ENCODE results near the gene KATNB1.

KATNB1 gene

DNA sequence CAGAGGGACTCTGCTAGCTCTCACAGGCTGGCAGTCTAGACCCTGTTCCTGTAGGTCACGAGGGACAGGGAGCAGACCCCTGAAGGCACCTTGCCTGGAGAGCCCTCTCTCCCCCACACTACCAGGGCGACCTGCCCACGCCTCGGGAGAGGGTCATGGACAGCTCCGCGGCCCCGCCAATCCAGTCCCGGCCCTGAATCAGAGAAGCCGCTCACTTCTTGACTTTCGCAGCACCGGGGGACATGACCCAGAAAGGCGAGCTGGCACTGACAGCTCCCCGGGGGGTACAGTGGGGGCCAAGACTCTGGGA is 61.6 kb downstream of the KATNB1 start (continued):
- TF ChIP-seq, protein P1, sequence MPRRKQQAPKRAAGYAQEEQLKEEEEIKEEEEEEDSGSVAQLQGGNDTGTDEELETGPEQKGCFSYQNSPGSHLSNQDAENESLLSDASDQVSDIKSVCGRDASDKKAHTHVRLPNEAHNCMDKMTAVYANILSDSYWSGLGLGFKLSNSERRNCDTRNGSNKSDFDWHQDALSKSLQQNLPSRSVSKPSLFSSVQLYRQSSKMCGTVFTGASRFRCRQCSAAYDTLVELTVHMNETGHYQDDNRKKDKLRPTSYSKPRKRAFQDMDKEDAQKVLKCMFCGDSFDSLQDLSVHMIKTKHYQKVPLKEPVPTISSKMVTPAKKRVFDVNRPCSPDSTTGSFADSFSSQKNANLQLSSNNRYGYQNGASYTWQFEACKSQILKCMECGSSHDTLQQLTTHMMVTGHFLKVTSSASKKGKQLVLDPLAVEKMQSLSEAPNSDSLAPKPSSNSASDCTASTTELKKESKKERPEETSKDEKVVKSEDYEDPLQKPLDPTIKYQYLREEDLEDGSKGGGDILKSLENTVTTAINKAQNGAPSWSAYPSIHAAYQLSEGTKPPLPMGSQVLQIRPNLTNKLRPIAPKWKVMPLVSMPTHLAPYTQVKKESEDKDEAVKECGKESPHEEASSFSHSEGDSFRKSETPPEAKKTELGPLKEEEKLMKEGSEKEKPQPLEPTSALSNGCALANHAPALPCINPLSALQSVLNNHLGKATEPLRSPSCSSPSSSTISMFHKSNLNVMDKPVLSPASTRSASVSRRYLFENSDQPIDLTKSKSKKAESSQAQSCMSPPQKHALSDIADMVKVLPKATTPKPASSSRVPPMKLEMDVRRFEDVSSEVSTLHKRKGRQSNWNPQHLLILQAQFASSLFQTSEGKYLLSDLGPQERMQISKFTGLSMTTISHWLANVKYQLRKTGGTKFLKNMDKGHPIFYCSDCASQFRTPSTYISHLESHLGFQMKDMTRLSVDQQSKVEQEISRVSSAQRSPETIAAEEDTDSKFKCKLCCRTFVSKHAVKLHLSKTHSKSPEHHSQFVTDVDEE (CRISPR knock-in tag; IDR thresholded peaks at IDR 0.05), result no peak

DNA sequence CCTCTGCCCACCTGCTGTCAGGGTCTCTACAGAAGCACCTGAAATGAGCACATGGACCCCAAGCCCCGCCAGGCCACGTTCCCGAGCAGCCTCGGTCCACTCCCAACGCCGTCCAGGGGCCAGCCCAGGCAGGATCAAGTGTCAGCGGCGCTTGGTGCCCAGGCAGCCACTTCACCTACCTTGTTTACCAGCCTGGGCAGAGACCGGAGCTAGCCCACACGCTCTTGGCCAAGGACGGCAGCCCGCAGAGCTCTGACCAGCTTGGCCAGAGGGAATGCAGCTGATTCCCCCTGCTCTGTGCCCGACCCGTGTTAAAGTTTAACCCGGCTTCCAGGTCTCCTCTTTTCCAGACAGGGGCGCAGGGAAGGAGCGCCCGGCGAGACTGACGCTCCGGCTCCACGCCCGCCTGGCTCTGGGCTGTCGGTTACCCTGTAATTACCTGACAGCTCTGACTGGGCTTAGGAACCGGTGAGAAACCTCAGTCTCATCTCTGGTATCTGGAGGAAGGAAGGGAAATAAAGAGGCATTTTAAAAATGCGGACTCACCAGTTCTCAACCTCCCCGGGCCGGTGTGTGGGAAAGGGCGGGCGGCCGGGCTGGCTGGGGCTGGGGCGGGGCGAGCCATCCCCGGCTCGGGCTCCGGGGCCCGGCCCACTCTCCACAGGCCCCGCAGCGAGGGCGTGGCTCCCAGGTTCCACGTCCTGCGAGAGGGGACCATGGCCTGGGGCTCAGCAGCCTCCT is 62.1 kb downstream of the KATNB1 start:
- ATAC-seq, result no peak

DNA sequence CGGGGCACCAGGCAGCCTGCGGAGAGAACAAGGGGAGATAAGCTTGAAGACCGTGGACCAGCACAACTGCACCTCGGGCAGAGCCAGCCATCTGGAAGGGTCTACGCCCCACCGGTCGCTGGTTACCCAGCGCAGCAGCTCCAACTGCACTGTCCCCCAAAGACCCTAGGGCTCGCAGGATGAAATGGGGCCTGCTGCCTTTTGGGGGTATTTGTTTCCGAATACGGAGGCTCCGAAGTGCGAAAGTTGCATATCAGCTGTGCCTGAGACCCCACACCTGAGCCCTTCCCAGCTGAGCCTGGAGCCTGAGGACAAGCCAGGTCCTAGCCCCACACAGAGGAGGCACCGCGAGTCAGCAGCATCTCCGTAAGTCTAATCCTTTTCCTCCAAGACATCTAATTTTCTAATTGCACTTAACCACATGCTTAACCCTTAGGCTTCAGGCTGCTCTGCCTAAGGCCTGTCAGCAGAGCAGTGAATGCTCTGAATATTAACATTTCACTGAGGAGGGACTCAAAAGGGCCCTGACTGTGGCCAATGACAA is 62.8 kb downstream of the KATNB1 start:
- TF ChIP-seq ARNTL (CRISPR knock-in tag; IDR thresholded peaks at IDR 0.05; ENCODE audit: borderline replicate concordance, low read depth) (no peak), ZNF565 (CRISPR knock-in tag; conservative IDR thresholded peaks at IDR 0.05; ENCODE audit: low read depth) (no peak)
- TF ChIP-seq, protein P2, sequence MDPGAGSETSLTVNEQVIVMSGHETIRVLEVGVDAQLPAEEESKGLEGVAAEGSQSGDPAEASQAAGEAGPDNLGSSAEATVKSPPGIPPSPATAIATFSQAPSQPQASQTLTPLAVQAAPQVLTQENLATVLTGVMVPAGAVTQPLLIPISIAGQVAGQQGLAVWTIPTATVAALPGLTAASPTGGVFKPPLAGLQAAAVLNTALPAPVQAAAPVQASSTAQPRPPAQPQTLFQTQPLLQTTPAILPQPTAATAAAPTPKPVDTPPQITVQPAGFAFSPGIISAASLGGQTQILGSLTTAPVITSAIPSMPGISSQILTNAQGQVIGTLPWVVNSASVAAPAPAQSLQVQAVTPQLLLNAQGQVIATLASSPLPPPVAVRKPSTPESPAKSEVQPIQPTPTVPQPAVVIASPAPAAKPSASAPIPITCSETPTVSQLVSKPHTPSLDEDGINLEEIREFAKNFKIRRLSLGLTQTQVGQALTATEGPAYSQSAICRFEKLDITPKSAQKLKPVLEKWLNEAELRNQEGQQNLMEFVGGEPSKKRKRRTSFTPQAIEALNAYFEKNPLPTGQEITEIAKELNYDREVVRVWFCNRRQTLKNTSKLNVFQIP (CRISPR knock-in tag; IDR thresholded peaks at IDR 0.05; ENCODE audit: borderline replicate concordance, low read depth), result no peak
- no peak for ATAC-seq

More for the DNA sequence above, 62.1 kb downstream of the KATNB1 start:
- no peak for TF ChIP-seq TCF4 (CRISPR knock-in tag; IDR thresholded peaks at IDR 0.05; ENCODE audit: borderline replicate concordance)
- TF ChIP-seq SNAI2 (CRISPR knock-in tag; IDR thresholded peaks at IDR 0.05), result no peak

DNA sequence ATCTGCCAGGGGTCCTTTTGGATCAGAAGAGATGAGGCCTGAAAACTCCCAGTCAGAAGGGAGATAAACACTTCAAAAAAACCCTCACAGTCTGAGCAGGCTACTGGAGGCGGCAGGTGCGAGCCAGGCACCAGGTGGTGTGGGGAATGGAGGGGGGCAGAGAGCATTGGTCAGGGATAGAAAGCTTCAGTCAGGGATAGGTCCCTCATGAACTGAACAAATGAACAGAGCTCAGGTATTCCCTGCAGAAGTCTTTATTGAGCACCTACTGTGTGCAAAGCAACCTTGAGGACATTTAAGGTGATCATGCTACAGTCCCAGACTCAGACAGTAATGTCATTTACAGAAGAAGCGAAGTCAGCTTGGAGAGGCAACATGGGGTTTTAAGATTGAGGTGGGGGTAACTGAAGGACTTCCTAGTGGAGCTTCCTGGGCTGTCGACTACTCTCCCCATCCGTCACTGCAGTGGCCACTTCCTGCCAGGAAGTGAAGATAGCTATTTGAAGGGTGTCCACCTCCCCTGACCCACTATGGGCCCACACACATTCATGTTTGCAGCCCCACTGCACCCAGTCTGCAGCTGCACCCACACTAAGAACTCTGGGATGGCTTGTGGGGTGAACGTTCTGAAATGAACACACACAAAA is 63.5 kb downstream of the KATNB1 start:
- ATAC-seq, result no peak
- no peak for TF ChIP-seq ZNF70 (CRISPR knock-in tag; IDR thresholded peaks at IDR 0.05)
- no peak for TF ChIP-seq GLIS3 (CRISPR knock-in tag; IDR thresholded peaks at IDR 0.05)
- no peak for TF ChIP-seq ZNF565 (CRISPR knock-in tag; conservative IDR thresholded peaks at IDR 0.05; ENCODE audit: low read depth)
- TF ChIP-seq ZFP30 (CRISPR knock-in tag; IDR thresholded peaks at IDR 0.05), result no peak
- TF ChIP-seq TCF4 (CRISPR knock-in tag; IDR thresholded peaks at IDR 0.05; ENCODE audit: borderline replicate concordance), result no peak
- TF ChIP-seq, protein P3, sequence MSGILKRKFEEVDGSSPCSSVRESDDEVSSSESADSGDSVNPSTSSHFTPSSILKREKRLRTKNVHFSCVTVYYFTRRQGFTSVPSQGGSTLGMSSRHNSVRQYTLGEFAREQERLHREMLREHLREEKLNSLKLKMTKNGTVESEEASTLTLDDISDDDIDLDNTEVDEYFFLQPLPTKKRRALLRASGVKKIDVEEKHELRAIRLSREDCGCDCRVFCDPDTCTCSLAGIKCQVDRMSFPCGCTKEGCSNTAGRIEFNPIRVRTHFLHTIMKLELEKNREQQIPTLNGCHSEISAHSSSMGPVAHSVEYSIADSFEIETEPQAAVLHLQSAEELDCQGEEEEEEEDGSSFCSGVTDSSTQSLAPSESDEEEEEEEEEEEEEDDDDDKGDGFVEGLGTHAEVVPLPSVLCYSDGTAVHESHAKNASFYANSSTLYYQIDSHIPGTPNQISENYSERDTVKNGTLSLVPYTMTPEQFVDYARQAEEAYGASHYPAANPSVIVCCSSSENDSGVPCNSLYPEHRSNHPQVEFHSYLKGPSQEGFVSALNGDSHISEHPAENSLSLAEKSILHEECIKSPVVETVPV (CRISPR knock-in tag; IDR thresholded peaks at IDR 0.05), result no peak
- TF ChIP-seq, protein P4, sequence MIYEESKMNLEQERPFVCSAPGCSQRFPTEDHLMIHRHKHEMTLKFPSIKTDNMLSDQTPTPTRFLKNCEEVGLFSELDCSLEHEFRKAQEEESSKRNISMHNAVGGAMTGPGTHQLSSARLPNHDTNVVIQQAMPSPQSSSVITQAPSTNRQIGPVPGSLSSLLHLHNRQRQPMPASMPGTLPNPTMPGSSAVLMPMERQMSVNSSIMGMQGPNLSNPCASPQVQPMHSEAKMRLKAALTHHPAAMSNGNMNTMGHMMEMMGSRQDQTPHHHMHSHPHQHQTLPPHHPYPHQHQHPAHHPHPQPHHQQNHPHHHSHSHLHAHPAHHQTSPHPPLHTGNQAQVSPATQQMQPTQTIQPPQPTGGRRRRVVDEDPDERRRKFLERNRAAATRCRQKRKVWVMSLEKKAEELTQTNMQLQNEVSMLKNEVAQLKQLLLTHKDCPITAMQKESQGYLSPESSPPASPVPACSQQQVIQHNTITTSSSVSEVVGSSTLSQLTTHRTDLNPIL (CRISPR knock-in tag; IDR thresholded peaks at IDR 0.05; ENCODE audit: low read depth), result no peak
- no peak for TF ChIP-seq OSR1 (CRISPR knock-in tag; IDR thresholded peaks at IDR 0.05)
- TF ChIP-seq, protein P1 (CRISPR knock-in tag; IDR thresholded peaks at IDR 0.05), result no peak
- TF ChIP-seq BACH2 (CRISPR knock-in tag; IDR thresholded peaks at IDR 0.05; ENCODE audit: borderline replicate concordance), result no peak
- no peak for TF ChIP-seq ISL1 (CRISPR knock-in tag; IDR thresholded peaks at IDR 0.05)
- TF ChIP-seq ARNTL (CRISPR knock-in tag; IDR thresholded peaks at IDR 0.05; ENCODE audit: borderline replicate concordance, low read depth), result no peak
- no peak for TF ChIP-seq ESRRG (CRISPR knock-in tag; IDR thresholded peaks at IDR 0.05)
- TF ChIP-seq, protein P2 (CRISPR knock-in tag; IDR thresholded peaks at IDR 0.05; ENCODE audit: borderline replicate concordance, low read depth), result no peak
- TF ChIP-seq, protein P5, sequence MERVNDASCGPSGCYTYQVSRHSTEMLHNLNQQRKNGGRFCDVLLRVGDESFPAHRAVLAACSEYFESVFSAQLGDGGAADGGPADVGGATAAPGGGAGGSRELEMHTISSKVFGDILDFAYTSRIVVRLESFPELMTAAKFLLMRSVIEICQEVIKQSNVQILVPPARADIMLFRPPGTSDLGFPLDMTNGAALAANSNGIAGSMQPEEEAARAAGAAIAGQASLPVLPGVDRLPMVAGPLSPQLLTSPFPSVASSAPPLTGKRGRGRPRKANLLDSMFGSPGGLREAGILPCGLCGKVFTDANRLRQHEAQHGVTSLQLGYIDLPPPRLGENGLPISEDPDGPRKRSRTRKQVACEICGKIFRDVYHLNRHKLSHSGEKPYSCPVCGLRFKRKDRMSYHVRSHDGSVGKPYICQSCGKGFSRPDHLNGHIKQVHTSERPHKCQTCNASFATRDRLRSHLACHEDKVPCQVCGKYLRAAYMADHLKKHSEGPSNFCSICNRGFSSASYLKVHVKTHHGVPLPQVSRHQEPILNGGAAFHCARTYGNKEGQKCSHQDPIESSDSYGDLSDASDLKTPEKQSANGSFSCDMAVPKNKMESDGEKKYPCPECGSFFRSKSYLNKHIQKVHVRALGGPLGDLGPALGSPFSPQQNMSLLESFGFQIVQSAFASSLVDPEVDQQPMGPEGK (CRISPR knock-in tag; IDR thresholded peaks at IDR 0.05; ENCODE audit: borderline replicate concordance), result no peak
- no peak for TF ChIP-seq ZFP3 (CRISPR knock-in tag; IDR thresholded peaks at IDR 0.05)
- no peak for TF ChIP-seq ZNF8 (CRISPR knock-in tag; IDR thresholded peaks at IDR 0.05)
- TF ChIP-seq SNAI2 (CRISPR knock-in tag; IDR thresholded peaks at IDR 0.05), result no peak
- TF ChIP-seq TOX (CRISPR knock-in tag; IDR thresholded peaks at IDR 0.05; ENCODE audit: borderline replicate concordance), result no peak
